Neural cell (in vitro differentiated cells): ENCODE data around the gene PLCB1. TPM values are rescaled to one million over a fixed set of nuclear protein-coding genes. Genes with fewer than 3 reads are reported as not detected.

Experiments
- H2AFZ ChIP-seq: fragments of 200-600, 300-800 bp; sonication (generic), shearing (Covaris generic); 2 replicates; pipeline ENCODE4 v1.6.0; 2014; ENCODE audit warnings: low read depth, mild to moderate bottlenecking, antibody characterized with exemption, low read length, moderate library complexity
- H3F3A ChIP-seq: fragments of 200-600 bp; shearing (Covaris generic); 2 replicates; pipeline ENCODE4 v1.6.1; 2016; ENCODE audit warnings: mild to moderate bottlenecking, moderate library complexity, mixed read lengths, antibody characterized with exemption, low read length; ENCODE audit not compliant: insufficient read depth, poor library complexity, severe bottlenecking
- H3K27ac ChIP-seq: fragments of 200-600, 300-800 bp; sonication (generic), shearing (Covaris generic); 2 replicates; pipeline ENCODE4 v1.5.1; 2014; ENCODE audit warnings: mild to moderate bottlenecking, low read length, moderate library complexity
- H3K27me3 ChIP-seq: fragments of 300-800, 200-600 bp; sonication (generic), shearing (Covaris generic); 2 replicates; pipeline ENCODE4 v1.6.0; 2014; ENCODE audit warnings: mild to moderate bottlenecking, low read depth, low read length, moderate library complexity; ENCODE audit not compliant: insufficient read depth
- H3K36me3 ChIP-seq: fragments of 300-800, 200-600 bp; sonication (generic), shearing (Covaris generic); 2 replicates; pipeline ENCODE4 v1.5.1; 2014; ENCODE audit warnings: mild to moderate bottlenecking, antibody characterized with exemption, low read length, moderate library complexity; ENCODE audit not compliant: insufficient read depth
- H3K4me2 ChIP-seq: fragments of 300-800, 200-600 bp; sonication (generic), shearing (Covaris generic); 2 replicates; pipeline ENCODE4 v1.6.0; 2014; ENCODE audit warnings: mild to moderate bottlenecking, low read length
- H3K4me3 ChIP-seq: fragments of 300-800, 200-600 bp; sonication (generic), shearing (Covaris generic); 2 replicates; pipeline ENCODE4 v1.5.1; 2014; ENCODE audit warnings: mild to moderate bottlenecking, low read length, moderate library complexity
- H3K79me2 ChIP-seq: fragments of 200-600 bp; shearing (Covaris generic); replicated peaks from 2 replicates; pipeline ENCODE4 v1.6.0; 2014; ENCODE audit warnings: mild to moderate bottlenecking, low read length, moderate library complexity; ENCODE audit not compliant: insufficient read depth
- H3K9ac ChIP-seq: fragments of 300-800, 200-600 bp; sonication (generic), shearing (Covaris generic); 2 replicates; pipeline ENCODE4 v1.6.1; 2016; ENCODE audit warnings: mild to moderate bottlenecking, low read length, mixed read lengths
- H3K9me2 ChIP-seq: fragments of 200-600 bp; shearing (Covaris generic); 2 replicates; pipeline ENCODE4 v1.6.1; 2016; ENCODE audit warnings: mild to moderate bottlenecking, low read length, mixed read lengths; ENCODE audit not compliant: insufficient read depth
- H3K9me3 ChIP-seq: fragments of 200-600, 300-800 bp; sonication (generic), shearing (Covaris generic); 2 replicates; pipeline ENCODE4 v1.6.1; 2016; ENCODE audit warnings: mild to moderate bottlenecking, mixed run types, low read length, moderate library complexity, mixed read lengths
- H4K20me1 ChIP-seq: fragments of 200-600 bp; shearing (Covaris generic); 2 replicates; pipeline ENCODE4 v1.6.1; 2016; ENCODE audit warnings: mild to moderate bottlenecking, mixed run types; ENCODE audit not compliant: insufficient read depth
- EP300 ChIP-seq: fragments of 450-650 bp; conservative IDR thresholded peaks from 2 replicates; pipeline ENCODE4 v1.6.1; 2014; ENCODE audit warnings: antibody characterized with exemption, mild to moderate bottlenecking, moderate library complexity; ENCODE audit not compliant: poor library complexity, severe bottlenecking
- EZH2 ChIP-seq: fragments of 200-600, 300-800 bp; shearing (Covaris generic), sonication (generic); IDR thresholded peaks from 2 replicates; pipeline ENCODE4 v1.6.1; 2014; ENCODE audit warnings: antibody characterized with exemption, low read length, borderline replicate concordance, mild to moderate bottlenecking; ENCODE audit not compliant: insufficient read depth, poor library complexity, severe bottlenecking
- MXI1 ChIP-seq: fragments of 450-650 bp; conservative IDR thresholded peaks from 2 replicates; pipeline ENCODE4 v1.6.1; 2014; ENCODE audit warnings: antibody characterized with exemption, mild to moderate bottlenecking; ENCODE audit not compliant: poor library complexity, severe bottlenecking
- POLR2AphosphoS5 ChIP-seq: IDR thresholded peaks from 2 replicates; pipeline ENCODE4 v1.6.1; 2012
- RAD21 ChIP-seq: fragments of 450-650 bp; conservative IDR thresholded peaks from 2 replicates; pipeline ENCODE4 v1.6.1; 2014; ENCODE audit warnings: antibody characterized with exemption, mild to moderate bottlenecking, moderate library complexity
- REST ChIP-seq: IDR thresholded peaks from 2 replicates; pipeline ENCODE4 v1.6.1; 2012; ENCODE audit warnings: borderline replicate concordance
- SMC3 ChIP-seq: fragments of 450-650 bp; conservative IDR thresholded peaks from 2 replicates; pipeline ENCODE4 v1.6.1; 2014; ENCODE audit warnings: antibody characterized with exemption, mild to moderate bottlenecking, moderate library complexity; ENCODE audit not compliant: poor library complexity
- TAF1 ChIP-seq: IDR thresholded peaks from 2 replicates; pipeline ENCODE4 v1.6.1; 2012; ENCODE audit warnings: low read depth
- polyA plus RNA-seq: library from polyadenylated mRNA; depleted of rRNA; stranded (reverse); fragments of >200 nt; gene quantifications from 2 replicates; pipeline ENCODE4 v1.2.3, GENCODE V29; 2014
- TF ChIP-seq, protein P1 (sequence below): fragments of 450-650 bp; IDR thresholded peaks from 2 replicates; pipeline ENCODE4 v1.5.1; 2014; ENCODE audit warnings: antibody characterized with exemption, mild to moderate bottlenecking, moderate library complexity; ENCODE audit not compliant: poor library complexity, severe bottlenecking

The PLCB1 gene
- polyA plus RNA-seq, 1 donor from 2014 or later = 11.4 TPM

DNA sequence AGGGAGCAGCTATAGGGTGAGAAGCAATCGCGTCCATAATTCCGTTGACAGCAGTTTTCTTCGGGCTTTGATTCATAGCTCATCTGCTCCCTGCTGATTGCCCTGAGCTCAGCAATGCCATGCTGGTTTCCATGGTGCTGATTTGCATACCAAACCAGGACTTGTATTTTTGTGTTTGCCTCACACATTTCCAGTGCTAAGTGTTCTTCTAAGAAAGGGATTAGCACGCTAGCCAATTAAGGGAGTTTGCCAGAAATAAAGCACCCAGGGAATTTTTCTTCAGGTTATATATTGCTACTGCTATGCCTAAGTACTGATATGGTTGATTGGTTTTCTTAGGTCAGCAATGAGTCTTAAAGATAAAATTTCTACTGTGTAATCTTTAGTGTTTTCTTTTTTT is 177.6 kb downstream of the PLCB1 start:
- H3K27ac ChIP-seq = peak overlapping the region; percentile 54
- H3F3A ChIP-seq = no peaks in the 10 kb centered on the region
- no peaks in the 10 kb centered on the region for H3K79me2 ChIP-seq
- H3K9ac ChIP-seq = no peak overlapping the region
- no peaks in the 10 kb centered on the region for H3K9me2 ChIP-seq
- no peak overlapping the region for H2AFZ ChIP-seq
- peak overlapping the region; percentile 8 for H3K4me2 ChIP-seq
- H3K4me3 ChIP-seq = peak overlapping the region; percentile 41
- H4K20me1 ChIP-seq = no peaks in the 10 kb centered on the region
- H3K36me3 ChIP-seq = no peaks in the 10 kb centered on the region
- no peaks in the 10 kb centered on the region for H3K27me3 ChIP-seq
- TF ChIP-seq, protein P1, sequence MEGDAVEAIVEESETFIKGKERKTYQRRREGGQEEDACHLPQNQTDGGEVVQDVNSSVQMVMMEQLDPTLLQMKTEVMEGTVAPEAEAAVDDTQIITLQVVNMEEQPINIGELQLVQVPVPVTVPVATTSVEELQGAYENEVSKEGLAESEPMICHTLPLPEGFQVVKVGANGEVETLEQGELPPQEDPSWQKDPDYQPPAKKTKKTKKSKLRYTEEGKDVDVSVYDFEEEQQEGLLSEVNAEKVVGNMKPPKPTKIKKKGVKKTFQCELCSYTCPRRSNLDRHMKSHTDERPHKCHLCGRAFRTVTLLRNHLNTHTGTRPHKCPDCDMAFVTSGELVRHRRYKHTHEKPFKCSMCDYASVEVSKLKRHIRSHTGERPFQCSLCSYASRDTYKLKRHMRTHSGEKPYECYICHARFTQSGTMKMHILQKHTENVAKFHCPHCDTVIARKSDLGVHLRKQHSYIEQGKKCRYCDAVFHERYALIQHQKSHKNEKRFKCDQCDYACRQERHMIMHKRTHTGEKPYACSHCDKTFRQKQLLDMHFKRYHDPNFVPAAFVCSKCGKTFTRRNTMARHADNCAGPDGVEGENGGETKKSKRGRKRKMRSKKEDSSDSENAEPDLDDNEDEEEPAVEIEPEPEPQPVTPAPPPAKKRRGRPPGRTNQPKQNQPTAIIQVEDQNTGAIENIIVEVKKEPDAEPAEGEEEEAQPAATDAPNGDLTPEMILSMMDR = no peak
- TF ChIP-seq TAF1 (no peak), REST (no peak), SMC3 (no peak), RAD21 (no peak), POLR2AphosphoS5 (no peak), MXI1 (no peak), EP300 (peak; percentile 58)
- no peaks in the 10 kb centered on the region for H3K9me3 ChIP-seq

DNA sequence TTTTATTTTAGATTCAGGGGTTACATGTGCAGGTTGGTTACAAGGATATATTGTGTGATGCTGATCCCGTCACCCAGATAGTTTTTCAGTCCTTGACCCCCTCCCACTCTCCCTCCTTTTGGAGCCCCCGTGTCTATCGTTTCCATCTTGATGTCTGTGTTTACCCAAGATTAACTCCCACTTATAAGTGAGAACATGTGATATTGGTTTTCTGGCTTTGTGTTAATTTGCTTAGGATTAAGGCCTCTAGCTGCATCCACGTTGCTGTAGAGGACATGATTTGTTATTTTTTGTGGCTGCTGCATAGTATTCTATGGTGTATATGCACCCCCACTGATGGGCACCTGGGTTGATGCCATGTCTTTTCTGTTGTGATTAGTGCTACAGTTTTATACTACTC is 178.6 kb downstream of the PLCB1 start:
- Histone ChIP-seq H3K36me3 (no peaks in the 10 kb centered on the region), H4K20me1 (no peaks in the 10 kb centered on the region), H3K9me3 (no peaks in the 10 kb centered on the region), H3F3A (no peaks in the 10 kb centered on the region), H3K9ac (no peak overlapping the region), H3K27me3 (no peaks in the 10 kb centered on the region), H2AFZ (no peak overlapping the region), H3K79me2 (no peaks in the 10 kb centered on the region), H3K9me2 (no peaks in the 10 kb centered on the region), H3K27ac (no peak overlapping the region), H3K4me3 (no peak overlapping the region), H3K4me2 (no peak overlapping the region)
- TF ChIP-seq, protein P1 = no peak
- TF ChIP-seq EZH2 (no peak), MXI1 (no peak), RAD21 (no peak), REST (no peak), POLR2AphosphoS5 (no peak), EP300 (no peak), SMC3 (no peak), TAF1 (no peak)
